Caco-2 (cell line): ENCODE data around the gene CTNND2. TPM values are rescaled to one million over a fixed set of nuclear protein-coding genes. Genes with fewer than 3 reads are reported as not detected.

Source experiments
- BruUV-seq: library from RNA; stranded (reverse); fragments of 400-500 nt; replicated peaks from 2 replicates; lab custom pipeline; 2021; lab: Mats Ljungman, UMichigan
- CTCF ChIA-PET: fragments of 300-600 bp; sonication (Branson Sonifier 250); formaldehyde crosslinking; loops from one replicate; lab custom pipeline; 2022; ENCODE audit warnings: antibody characterized with exemption; lab: Charles Lee
- POLR2A ChIA-PET: fragments of 300-600 bp; sonication (Branson Sonifier 250); formaldehyde crosslinking; loops from one replicate; lab custom pipeline; 2022; ENCODE audit warnings: antibody characterized with exemption; lab: Charles Lee
- DNase-seq, 2 experiments: peaks; one replicate each; pipeline versions ENCODE4 v3.0.0 to v3.0.0-alpha.2; 2020 to 2022
- H3K27me3 ChIP-seq: replicated peaks from 2 replicates; pipeline ENCODE4 v1.6.0; 2011; ENCODE audit warnings: low read length; ENCODE audit not compliant: control insufficient read depth, insufficient read depth
- H3K36me3 ChIP-seq: 2 replicates; pipeline ENCODE4 v1.5.1; 2011; ENCODE audit warnings: low read length; ENCODE audit not compliant: control insufficient read depth, insufficient read depth
- H3K4me1 ChIP-seq: fragments of 250-450 bp; sonication (Bioruptor Pico); 2 replicates; pipeline ENCODE4 v1.5.1; 2020; ENCODE audit warnings: mild to moderate bottlenecking
- H3K4me3 ChIP-seq: 2 replicates; pipeline ENCODE4 v1.5.1; 2011; ENCODE audit warnings: low read depth, mild to moderate bottlenecking, control low read depth, low read length
- H3K9me3 ChIP-seq: fragments of 250-450 bp; sonication (Bioruptor Pico); 2 replicates; pipeline ENCODE4 v1.5.1; 2020; ENCODE audit warnings: mild to moderate bottlenecking, moderate library complexity
- H3K27ac Mint-ChIP-seq: one replicate; pipeline ENCODE4 v1.8.0; 2022; ENCODE audit warnings: mixed read lengths; ENCODE audit not compliant: unreplicated experiment
- H3K27me3 Mint-ChIP-seq: one replicate; pipeline ENCODE4 v1.8.0; 2022; ENCODE audit warnings: mixed read lengths; ENCODE audit not compliant: insufficient read depth, unreplicated experiment
- H3K36me3 Mint-ChIP-seq: one replicate; pipeline ENCODE4 v1.8.0; 2022; ENCODE audit warnings: mild to moderate bottlenecking, mixed read lengths; ENCODE audit not compliant: insufficient read depth, unreplicated experiment
- H3K4me1 Mint-ChIP-seq: one replicate; pipeline ENCODE4 v1.8.0; 2022; ENCODE audit warnings: low read depth, mixed read lengths; ENCODE audit not compliant: unreplicated experiment
- H3K4me3 Mint-ChIP-seq: one replicate; pipeline ENCODE4 v1.8.0; 2022; ENCODE audit warnings: mild to moderate bottlenecking, moderate library complexity, mixed read lengths; ENCODE audit not compliant: unreplicated experiment
- H3K9me3 Mint-ChIP-seq: one replicate; pipeline ENCODE4 v1.8.0; 2022; ENCODE audit warnings: mixed read lengths; ENCODE audit not compliant: unreplicated experiment
- CTCF ChIP-seq, 2 experiments: fragments of 200-600 bp in 1 of 2; IDR thresholded peaks; 1 replicate in 1 of 2; 2 replicates in 1 of 2; pipeline versions ENCODE4 v1.5.1 to v1.8.0; 2011 to 2022; ENCODE audit warnings: antibody characterized with exemption in 1 of 2, control low read depth in 1 of 2, inconsistent platforms in 1 of 2, low read depth in 1 of 2, low read length in 1 of 2, mild to moderate bottlenecking in 1 of 2, moderate library complexity in 1 of 2; ENCODE audit not compliant: insufficient read depth in 1 of 2, severe bottlenecking in 1 of 2, unreplicated experiment in 1 of 2
- intact Hi-C: fragments of 100-400 bp; cut with micrococcal nuclease; formaldehyde crosslinking; loops from one replicate; pipeline ENCODE4 v1.10.0; 2022; ENCODE audit not compliant: unreplicated experiment
- total RNA-seq: library from RNA; stranded (reverse); gene quantifications from 2 replicates; pipeline ENCODE4 v1.2.3, GENCODE V29; 2022

The CTNND2 gene
- total RNA-seq, 1 experiment from 2014 or later: 0.32 TPM

- Histone ChIP-seq H3K27me3 (no peaks in the 10 kb centered on the region), H3K9me3 (no peaks in the 10 kb centered on the region), H3K4me1 (no peaks in the 10 kb centered on the region), H3K36me3 (no peaks in the 10 kb centered on the region; the same call in 1 of the 2 replicates), H3K4me3 (no peak overlapping the region)
- no peak overlapping the region for H3K4me3 Mint-ChIP-seq
- no peak for TF ChIP-seq CTCF (IDR thresholded peaks at IDR 0.05; ENCODE audit: insufficient read depth in 1 of 2, low read depth in 1 of 2, low read length in 1 of 2, severe bottlenecking in 1 of 2, unreplicated experiment in 1 of 2)
- H3K9me3 Mint-ChIP-seq: no peaks in the 10 kb centered on the region
- no peak for DNase-seq
- intact Hi-C loops: no loop called here
- no peaks in the 10 kb centered on the region for H3K27me3 Mint-ChIP-seq
- no peak overlapping the region for H3K27ac Mint-ChIP-seq
- ChIA-PET CTCF (no interaction called here), POLR2A (no interaction called here)
- H3K36me3 Mint-ChIP-seq: no peaks in the 10 kb centered on the region
- H3K4me1 Mint-ChIP-seq: no peaks in the 10 kb centered on the region
- BruUV-seq: no TSS peak
These were observed 372.3 kb downstream of the CTNND2 start for GRCh38 chr5:11531811-11532555.

DNA sequence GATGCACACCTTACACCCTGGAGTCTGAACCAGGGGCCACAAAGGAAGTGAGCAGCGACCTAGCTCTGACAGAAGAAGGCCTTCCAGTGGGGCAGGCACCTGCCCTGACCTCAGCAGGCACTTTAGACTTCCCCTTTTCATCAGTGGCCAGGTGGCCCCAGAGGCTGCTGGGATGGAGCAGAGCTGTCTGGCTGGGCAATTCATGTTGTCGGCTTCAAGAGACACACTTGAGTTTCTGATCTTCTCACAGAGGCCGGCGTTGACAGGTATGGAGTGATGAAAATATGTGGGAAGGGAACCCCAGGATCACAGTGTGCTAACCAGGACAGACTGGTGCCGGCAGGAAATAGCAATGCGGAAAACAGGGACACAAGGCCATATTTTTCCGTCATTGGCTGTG is 375.5 kb downstream of the CTNND2 start:
- Mint-ChIP-seq H3K27me3 (no peaks in the 10 kb centered on the region), H3K36me3 (peaks cover 2% of the 10 kb centered on the region), H3K4me1 (peaks cover 20% of the 10 kb centered on the region), H3K27ac (no peak overlapping the region), H3K9me3 (no peaks in the 10 kb centered on the region), H3K4me3 (no peak overlapping the region)
- no peaks in the 10 kb centered on the region for H3K36me3 ChIP-seq
- DNase-seq: no peak
- intact Hi-C loops: loop anchor here (10.0 kb wide), 1 partner anchor 576 kb away; no protein-coding TSS in a partner anchor
- ChIA-PET POLR2A (no interaction called here), CTCF (no interaction called here)
- no peaks in the 10 kb centered on the region for H3K9me3 ChIP-seq
- H3K4me3 ChIP-seq: no peak overlapping the region
- H3K4me1 ChIP-seq: peaks cover 23% of the 10 kb centered on the region
- H3K27me3 ChIP-seq: no peaks in the 10 kb centered on the region
- no TSS peak for BruUV-seq
- TF ChIP-seq CTCF (IDR thresholded peaks at IDR 0.05; ENCODE audit: insufficient read depth in 1 of 2, low read depth in 1 of 2, low read length in 1 of 2, severe bottlenecking in 1 of 2, unreplicated experiment in 1 of 2): no peak

DNA sequence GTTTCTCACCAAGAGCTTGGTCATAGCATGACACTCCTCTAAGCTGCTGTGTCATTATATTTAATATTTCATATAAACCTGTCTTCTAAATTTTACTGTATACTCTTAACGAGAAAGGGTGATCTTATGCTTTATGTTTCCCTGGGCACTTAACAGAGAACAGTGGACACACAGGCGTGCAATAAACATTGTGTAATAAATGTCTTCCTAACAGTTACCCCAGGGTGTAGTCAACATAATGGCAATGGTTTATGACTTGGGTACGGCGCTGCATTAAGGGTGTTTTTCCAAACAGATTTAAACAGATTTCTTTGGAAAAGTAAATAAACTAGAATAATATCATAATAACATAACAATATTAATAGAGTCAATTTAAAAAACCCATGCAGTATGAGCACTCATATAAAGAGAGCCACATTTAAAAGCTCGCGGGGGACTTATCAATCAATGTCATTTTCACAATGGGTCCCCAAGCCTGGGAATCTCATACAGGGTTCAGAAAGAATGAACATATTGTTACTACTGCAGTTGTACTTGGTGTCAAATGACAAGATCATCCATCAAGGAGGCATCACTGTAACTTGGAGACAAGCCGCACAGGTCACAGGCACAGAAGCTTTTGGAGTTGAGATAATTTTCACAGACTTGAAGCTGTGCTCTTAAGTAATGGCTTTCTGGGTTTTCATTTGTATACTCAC is 376.4 kb downstream of the CTNND2 start:
- H3K27me3 ChIP-seq: no peaks in the 10 kb centered on the region
- no peak for TF ChIP-seq CTCF (IDR thresholded peaks at IDR 0.05; ENCODE audit: insufficient read depth in 1 of 2, low read depth in 1 of 2, low read length in 1 of 2, severe bottlenecking in 1 of 2, unreplicated experiment in 1 of 2)
- no peak overlapping the region for H3K27ac Mint-ChIP-seq
- peaks cover 5% of the 10 kb centered on the region for H3K36me3 Mint-ChIP-seq
- intact Hi-C loops: loop anchor here (10.0 kb wide), 1 partner anchor 577 kb away; no protein-coding TSS in a partner anchor
- H3K9me3 Mint-ChIP-seq: no peaks in the 10 kb centered on the region
- CTCF ChIA-PET: no interaction called here
- no peak for DNase-seq
- H3K4me1 Mint-ChIP-seq: peaks cover 24% of the 10 kb centered on the region
- H3K4me3 Mint-ChIP-seq: no peak overlapping the region
- H3K36me3 ChIP-seq: no peaks in the 10 kb centered on the region
- no peak overlapping the region for H3K4me3 ChIP-seq
- POLR2A ChIA-PET: no interaction called here
- H3K4me1 ChIP-seq: peaks cover 32% of the 10 kb centered on the region
- no peaks in the 10 kb centered on the region for H3K9me3 ChIP-seq
- H3K27me3 Mint-ChIP-seq: no peaks in the 10 kb centered on the region
- no TSS peak for BruUV-seq
